Activated B cell treated with CpG ODN at 0.5 μM for 24 hours (primary cell): Measurements from ENCODE around the gene SPAG9. TPM values are rescaled to one million over a fixed set of nuclear protein-coding genes. Genes with fewer than 3 reads are reported as not detected.
A peak's percentile ranks its signal among the peaks of the same experiment; 100 is the strongest.
"Not testable (repeated sequence)": the region's sequence is repeated elsewhere in the genome, so short reads cannot be mapped to it uniquely, and the experiment has no call there.

ENCODE experiments used
- ATAC-seq: fragments of 200-7000 bp; cut with Tn5 transposase; one replicate; pipeline ENCODE4 v1.10.0; 2021; ENCODE audit warnings: low read depth, mild to moderate bottlenecking, moderate library complexity
- CTCF ChIA-PET: fragments of 350-600 bp; sonication (Branson Sonifier 250); formaldehyde crosslinking; loops from one replicate; lab custom pipeline; 2021; ENCODE audit warnings: antibody characterized with exemption; lab: Charles Lee
- POLR2A ChIA-PET: fragments of 350-600 bp; sonication (Branson Sonifier 250); formaldehyde crosslinking; loops from one replicate; lab custom pipeline; 2021; ENCODE audit warnings: antibody characterized with exemption; lab: Charles Lee
- DNase-seq: peaks from one replicate; pipeline ENCODE4 v3.0.0; 2022
- H3K27ac Mint-ChIP-seq: one replicate; pipeline ENCODE4 v1.8.0; 2020; ENCODE audit warnings: mixed read lengths
- H3K27me3 Mint-ChIP-seq: one replicate; pipeline ENCODE4 v1.8.0; 2021; ENCODE audit warnings: mixed read lengths
- H3K36me3 Mint-ChIP-seq: one replicate; pipeline ENCODE4 v1.8.0; 2021; ENCODE audit warnings: low read depth, mixed read lengths
- H3K4me1 Mint-ChIP-seq: one replicate; pipeline ENCODE4 v1.8.0; 2021; ENCODE audit warnings: mixed read lengths
- H3K4me3 Mint-ChIP-seq: one replicate; pipeline ENCODE4 v1.8.0; 2020; ENCODE audit warnings: mild to moderate bottlenecking, mixed read lengths
- H3K9me3 Mint-ChIP-seq: one replicate; pipeline ENCODE4 v1.8.0; 2020; ENCODE audit warnings: mixed read lengths
- intact Hi-C: fragments of 100-400 bp; cut with micrococcal nuclease; formaldehyde crosslinking; loops from one replicate; pipeline ENCODE4 v1.15.1; 2024
- total RNA-seq: library from RNA; stranded (reverse); gene quantifications from 2 replicates; pipeline ENCODE4 v1.2.3, GENCODE V29; 2022
- TF ChIP-seq, protein P1 (sequence below): fragments of 200-600 bp; IDR thresholded peaks from one replicate; pipeline ENCODE4 v1.8.0; 2022; ENCODE audit warnings: antibody characterized with exemption, mild to moderate bottlenecking

Gene SPAG9
- total RNA-seq, 1 donor from 2014 or later, result 49.3 TPM

DNA sequence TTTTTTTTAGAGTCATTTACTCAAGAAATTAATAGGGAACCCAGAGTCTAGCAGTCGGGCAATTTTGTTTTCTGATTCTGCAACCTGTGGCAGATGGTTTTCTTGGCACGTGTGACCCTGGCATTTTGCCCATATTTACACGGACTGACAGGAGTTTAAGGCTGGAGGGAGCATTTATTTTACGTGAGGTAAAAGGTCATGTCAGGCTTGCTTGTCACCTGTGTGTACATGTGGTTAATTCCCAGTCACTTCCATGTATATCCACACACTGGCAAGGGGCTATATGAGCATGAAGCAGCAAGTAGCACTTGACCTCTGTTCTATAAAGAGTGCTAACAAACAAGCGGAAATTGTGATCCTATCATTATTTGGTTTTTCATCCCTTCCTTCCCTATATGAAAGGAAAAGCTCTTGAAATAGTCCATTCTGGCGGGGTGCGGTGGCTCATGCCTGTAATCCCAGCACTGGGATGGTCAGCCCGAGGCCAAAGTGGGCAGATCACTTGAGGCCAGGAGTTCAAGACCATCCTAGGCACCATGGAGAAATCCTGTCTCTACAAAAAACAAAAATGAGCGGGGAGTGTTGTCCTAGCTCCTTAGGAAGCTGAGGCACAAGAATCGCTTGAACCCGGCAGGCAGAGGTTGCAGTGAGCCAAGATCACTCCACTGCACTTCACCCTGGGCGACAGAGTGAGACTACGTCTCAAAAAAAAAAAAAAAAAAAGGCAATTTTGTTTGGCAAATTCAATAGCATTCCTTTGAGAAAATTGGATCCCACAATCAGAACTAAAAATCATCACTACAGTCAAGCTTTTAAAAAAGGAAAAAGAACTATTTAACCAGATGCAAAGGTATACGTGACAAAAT, 2.1 kb downstream of the SPAG9 start:
- TF ChIP-seq, protein P1, sequence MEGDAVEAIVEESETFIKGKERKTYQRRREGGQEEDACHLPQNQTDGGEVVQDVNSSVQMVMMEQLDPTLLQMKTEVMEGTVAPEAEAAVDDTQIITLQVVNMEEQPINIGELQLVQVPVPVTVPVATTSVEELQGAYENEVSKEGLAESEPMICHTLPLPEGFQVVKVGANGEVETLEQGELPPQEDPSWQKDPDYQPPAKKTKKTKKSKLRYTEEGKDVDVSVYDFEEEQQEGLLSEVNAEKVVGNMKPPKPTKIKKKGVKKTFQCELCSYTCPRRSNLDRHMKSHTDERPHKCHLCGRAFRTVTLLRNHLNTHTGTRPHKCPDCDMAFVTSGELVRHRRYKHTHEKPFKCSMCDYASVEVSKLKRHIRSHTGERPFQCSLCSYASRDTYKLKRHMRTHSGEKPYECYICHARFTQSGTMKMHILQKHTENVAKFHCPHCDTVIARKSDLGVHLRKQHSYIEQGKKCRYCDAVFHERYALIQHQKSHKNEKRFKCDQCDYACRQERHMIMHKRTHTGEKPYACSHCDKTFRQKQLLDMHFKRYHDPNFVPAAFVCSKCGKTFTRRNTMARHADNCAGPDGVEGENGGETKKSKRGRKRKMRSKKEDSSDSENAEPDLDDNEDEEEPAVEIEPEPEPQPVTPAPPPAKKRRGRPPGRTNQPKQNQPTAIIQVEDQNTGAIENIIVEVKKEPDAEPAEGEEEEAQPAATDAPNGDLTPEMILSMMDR, result no peak
- POLR2A ChIA-PET, result interaction anchor here (0.7 to 0.9 kb wide), 2 partner anchors 32 to 34 kb away, joined by 6 to 11 read pairs; partner anchors contain the start of gene NME1
- DNase-seq, result no peak
- Mint-ChIP-seq H3K4me3 (peak overlapping the region; percentile 94), H3K27me3 (no peaks in the 10 kb centered on the region), H3K4me1 (peaks cover 65% of the 10 kb centered on the region), H3K36me3 (peaks cover 11% of the 10 kb centered on the region), H3K27ac (no peak overlapping the region), H3K9me3 (no peaks in the 10 kb centered on the region)
- CTCF ChIA-PET, result interaction anchor here (1.3 kb wide), 1 partner anchor 118 kb away, joined by 3 read pairs; no protein-coding TSS in a partner anchor
- ATAC-seq, result no peak
- intact Hi-C loops, result no loop called here

DNA sequence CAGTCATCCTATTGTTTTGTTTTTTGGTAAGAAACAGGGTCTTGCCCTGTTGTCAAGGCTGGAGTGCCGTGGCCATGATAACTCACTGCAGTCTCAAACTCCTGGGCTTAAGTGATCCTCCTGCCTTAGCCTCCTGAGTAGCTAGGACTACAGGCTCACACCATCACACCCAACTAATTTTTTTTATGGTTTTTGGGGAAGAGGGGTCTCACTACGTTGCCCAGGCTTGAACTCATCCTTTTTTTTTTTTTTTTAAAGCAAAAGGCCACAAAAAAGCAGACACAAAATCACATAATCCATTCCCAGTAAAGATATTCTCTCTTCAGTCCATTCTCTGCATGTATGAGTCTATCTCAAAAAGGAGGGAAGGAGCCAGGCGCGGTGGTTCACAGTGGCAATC, 5.5 kb downstream of the SPAG9 start:
- TF ChIP-seq, protein P1, result no peak
- POLR2A ChIA-PET, result no interaction called here
- no peak overlapping the region for H3K27ac Mint-ChIP-seq
- CTCF ChIA-PET, result no interaction called here
- H3K36me3 Mint-ChIP-seq, result peaks cover 7% of the 10 kb centered on the region
- DNase-seq (no peak), ATAC-seq (no peak)
- no peaks in the 10 kb centered on the region for H3K27me3 Mint-ChIP-seq
- H3K4me1 Mint-ChIP-seq, result peaks cover 57% of the 10 kb centered on the region
- no peaks in the 10 kb centered on the region for H3K9me3 Mint-ChIP-seq
- H3K4me3 Mint-ChIP-seq, result no peak overlapping the region
- intact Hi-C loops, result no loop called here

DNA sequence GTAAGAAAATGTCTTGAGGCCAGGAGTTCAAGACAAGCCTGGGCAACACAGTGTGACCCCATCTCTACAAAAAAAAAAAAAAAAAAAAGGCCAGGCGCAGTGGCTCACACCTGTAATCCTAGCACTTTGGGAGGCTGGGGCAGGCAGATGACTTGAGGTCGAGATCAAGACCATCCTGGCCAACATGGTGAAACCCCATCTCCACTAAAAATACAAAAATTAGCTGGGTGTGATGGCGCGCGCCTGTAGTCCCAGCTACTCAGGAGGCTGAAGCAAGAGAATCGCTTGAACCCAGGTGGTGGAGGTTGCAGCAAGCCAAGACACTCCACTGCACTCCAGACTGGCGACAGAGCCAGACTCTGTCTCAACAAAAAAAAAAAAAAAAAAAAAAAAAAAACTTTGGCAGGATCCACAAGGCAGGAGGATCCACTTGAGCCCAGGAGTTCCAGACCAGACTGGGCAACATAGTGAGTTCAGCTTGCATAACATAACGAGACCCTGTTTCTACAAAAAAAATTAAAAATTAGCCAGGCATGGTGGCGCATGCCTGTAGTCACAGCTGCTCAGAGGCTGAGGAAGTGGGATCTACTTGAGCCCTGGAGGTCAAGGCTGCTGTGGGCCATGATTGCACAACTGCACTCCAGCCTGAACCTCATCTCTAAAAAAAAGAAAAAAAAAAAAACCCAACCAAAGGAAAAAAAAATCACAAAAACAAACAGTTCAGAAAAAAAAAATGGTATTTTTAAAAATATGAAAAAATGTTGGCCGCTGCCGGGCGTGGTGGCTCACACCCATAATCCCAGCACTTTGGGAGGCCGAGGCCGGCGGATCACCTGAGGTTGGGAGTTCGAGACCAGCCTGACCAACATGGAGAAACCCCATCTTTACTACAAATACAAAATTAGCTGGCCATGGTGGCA, 8.1 kb downstream of the SPAG9 start:
- H3K27ac Mint-ChIP-seq, H3K36me3 Mint-ChIP-seq, CTCF ChIA-PET, DNase-seq, H3K9me3 Mint-ChIP-seq, intact Hi-C loops, H3K4me3 Mint-ChIP-seq, H3K27me3 Mint-ChIP-seq: not testable (repeated sequence)
- peaks cover 34% of the 10 kb centered on the region for H3K4me1 Mint-ChIP-seq
- POLR2A ChIA-PET, result interaction anchor here (0.6 to 0.7 kb wide), 4 partner anchors 14 to 189 kb away, joined by 3 to 9 read pairs (median 5); no protein-coding TSS in a partner anchor
- peak; percentile 37 for ATAC-seq

DNA sequence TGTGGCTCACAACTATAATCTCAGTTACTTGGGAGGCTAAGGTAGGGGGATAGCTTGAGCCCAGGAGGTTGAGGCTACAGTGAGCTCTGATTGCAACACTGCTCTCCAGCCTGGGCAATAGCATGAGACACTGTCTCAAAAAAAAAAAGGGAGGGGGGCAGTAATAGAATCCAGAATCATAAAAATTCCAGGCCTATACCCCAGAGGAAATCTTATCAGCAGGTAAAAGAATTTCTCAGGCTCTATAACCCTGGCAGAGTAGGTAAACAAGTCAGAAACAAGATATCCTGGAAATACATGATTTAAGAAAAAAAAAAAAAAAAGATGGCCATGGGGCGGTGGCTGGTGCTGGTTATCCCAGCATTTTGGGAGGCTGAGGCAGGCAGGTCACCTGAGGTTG, 12.9 kb downstream of the SPAG9 start:
- ChIA-PET CTCF (interaction anchor here (0.6 kb wide), 1 partner anchor 107 kb away, joined by 4 read pairs; no protein-coding TSS in a partner anchor), POLR2A (no interaction called here)
- Mint-ChIP-seq H3K4me3 (no peak overlapping the region), H3K36me3 (peaks cover 13% of the 10 kb centered on the region), H3K27ac (no peak overlapping the region), H3K9me3 (no peaks in the 10 kb centered on the region), H3K27me3 (no peaks in the 10 kb centered on the region), H3K4me1 (peaks cover 25% of the 10 kb centered on the region)
- ATAC-seq (no peak), DNase-seq (no peak)
- TF ChIP-seq, protein P1, result no peak
- intact Hi-C loops, result no loop called here

DNA sequence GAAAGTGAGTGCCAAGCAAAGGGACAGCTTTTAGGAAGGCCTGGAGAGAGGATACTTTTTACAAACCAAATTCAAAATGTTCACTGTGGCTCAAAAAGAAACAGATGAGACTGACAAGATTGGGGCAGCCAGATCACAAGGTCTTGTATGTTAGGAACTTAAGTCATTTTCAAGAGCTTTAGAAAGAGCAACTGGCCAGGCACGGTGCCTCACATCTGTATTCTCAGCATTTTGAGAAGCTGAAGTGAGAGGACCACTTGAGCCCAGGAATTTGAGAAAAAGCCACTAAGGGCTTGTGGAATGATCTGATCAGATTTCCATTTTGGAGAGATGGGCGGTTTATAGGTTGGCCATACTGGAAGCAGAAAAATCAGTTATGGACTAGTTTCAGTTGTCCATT, 17.2 kb downstream of the SPAG9 start:
- ATAC-seq (no peak), DNase-seq (no peak)
- Mint-ChIP-seq H3K27me3 (no peaks in the 10 kb centered on the region), H3K4me1 (peaks cover 18% of the 10 kb centered on the region), H3K4me3 (no peak overlapping the region), H3K27ac (no peak overlapping the region), H3K9me3 (no peaks in the 10 kb centered on the region), H3K36me3 (peaks cover 10% of the 10 kb centered on the region)
- ChIA-PET POLR2A (no interaction called here), CTCF (no interaction called here)
- TF ChIP-seq, protein P1, result no peak
- intact Hi-C loops, result no loop called here
